GM19035 (cell line): ENCODE data around the gene CEP85L.
A peak's percentile ranks its signal among the peaks of the same experiment; 100 is the strongest.

Source experiments
- ATAC-seq: cut with Tn5 transposase; IDR thresholded peaks from one replicate; pipeline ENCODE4 v1.9.1; 2021; ENCODE audit not compliant: unreplicated experiment

Gene CEP85L

DNA sequence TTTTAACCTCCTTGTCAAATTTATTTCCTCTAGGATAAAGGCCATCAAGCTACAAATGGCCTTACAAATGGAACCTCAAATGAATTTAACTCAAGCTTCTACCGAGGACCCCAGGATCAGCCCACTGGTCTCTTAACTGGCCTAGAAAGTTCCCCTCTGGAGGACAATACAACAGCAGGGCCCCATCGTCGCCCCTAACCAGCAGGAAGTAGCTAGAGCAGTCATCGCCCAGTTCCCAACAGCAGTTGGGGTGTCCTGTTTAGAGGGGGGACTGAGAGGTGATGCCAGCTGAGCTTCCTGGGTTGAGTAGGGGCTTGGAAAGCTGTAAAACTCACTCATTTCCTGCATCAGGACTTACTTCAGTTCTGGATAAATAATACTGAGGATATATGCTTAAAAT lies 25.6 kb downstream of the CEP85L start:
- no peak for ATAC-seq

DNA sequence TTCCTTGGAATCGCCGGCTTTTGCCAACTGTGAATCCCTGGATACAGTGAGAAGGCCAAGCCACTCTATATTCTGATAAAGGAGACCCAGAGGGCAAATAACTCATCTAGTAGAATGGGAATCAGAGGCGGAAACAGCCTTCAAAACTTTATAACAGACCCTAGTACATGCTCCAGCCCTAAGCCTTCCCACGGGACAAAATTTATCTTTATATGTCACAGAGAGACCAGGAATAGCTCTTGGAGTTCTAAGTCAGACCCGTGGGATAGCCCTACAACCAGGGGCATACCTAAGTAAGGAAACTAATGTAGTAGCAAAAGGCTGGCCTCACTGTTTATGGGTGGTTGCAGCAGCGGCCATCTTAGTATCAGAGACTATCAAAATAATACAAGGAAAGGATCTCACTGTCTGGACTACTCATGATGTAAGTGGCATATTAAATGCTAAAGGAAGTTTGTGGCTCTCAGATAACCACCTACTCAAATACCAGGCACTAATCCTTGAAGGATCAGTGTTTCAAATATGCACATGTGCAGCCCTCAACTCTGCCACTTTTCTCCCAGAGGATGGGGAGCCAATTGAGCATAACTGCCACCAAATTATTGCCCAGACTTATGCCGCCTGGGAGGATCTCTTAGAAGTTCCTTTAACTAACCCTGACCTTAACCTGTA lies 29.5 kb downstream of the CEP85L start:
- no peak for ATAC-seq

DNA sequence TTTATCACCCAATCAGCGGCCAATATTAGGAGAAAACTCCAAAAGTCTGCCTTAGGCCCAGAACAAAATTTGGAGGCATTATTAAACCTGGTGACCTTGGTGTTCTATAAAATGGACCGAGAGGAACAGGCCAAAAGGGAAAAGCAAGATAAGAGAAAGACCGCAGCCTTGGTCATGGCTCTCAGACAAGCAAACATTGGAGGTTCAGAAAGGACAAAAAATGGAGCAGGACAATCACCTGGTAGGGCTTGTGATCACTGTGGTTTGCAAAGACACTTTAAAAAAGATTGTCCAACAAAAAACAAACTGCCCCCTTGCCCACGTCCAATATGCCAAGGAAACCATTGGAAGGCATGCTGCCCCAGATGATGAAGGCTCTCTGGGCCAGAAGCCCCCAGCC lies 31.2 kb downstream of the CEP85L start:
- ATAC-seq, result no peak

DNA sequence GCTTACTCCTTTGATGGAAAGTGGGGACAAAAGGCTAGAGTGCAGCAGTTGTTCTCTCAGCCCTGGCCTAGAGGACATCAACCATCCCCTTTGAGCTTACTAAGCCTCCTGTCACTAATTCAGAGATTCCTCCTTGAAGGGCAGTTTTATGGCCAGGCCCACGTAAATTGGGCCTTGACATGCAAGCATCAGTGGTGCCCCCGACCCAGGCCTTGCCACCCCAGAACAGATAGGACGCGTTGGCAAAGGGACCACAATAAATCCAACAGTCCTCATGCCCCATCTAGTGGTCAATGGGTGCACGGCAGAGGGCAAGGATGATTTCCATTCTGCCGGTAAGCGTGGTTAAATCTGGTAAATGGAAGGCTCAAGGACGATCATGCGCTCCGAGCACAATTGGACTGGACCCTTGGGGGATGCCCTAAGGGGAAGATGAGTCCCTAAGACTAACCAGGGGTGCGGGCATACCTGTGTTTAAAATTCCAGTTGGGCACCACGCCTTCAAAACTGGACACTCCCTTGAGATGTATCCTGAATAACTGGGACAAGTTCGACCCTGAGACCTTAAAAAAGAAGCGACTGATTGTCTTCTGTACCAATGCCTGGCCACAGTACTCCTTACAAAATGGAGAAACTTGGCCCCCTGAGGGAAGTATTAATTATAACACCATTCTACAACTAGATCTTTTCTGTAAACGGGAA lies 32.6 kb downstream of the CEP85L start:
- ATAC-seq, result peak; percentile 93

DNA sequence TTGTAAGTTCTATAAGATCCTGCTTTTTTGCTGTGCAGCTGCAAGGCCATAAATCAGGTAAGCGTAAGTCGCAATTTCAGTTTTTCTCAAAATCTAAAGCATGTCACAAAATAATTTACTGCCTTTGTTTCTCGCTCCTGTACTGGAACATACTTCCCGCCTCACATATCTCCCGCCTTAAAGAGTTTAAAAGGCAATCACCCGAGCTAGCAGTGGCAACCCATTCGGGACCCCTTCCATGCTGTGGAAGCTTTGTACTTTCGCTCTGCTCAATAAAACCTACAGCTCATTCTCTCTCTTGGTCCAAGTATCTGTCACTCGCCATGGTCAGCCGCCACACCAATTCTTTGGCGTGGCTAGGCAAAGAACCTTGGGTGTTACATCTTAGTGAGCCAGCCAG lies 34.0 kb downstream of the CEP85L start:
- no peak for ATAC-seq

DNA sequence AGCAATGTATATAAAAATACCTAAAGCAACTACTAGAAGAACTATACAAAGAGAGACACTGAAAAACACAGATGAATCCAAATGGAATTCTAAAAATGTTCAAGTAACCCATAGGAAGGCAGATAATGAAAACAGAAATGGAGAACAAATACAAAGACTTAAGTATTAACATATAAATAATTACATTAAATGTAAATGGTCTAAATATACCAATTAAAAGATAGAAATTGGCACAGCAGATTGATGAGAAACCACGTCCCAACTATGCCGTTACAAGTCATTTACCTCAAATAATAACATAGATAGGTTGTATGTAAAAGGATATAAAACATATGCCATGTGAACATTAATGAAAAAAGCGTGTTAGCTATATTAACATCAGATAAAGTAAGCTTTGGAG lies 40.1 kb downstream of the CEP85L start:
- no peak for ATAC-seq

DNA sequence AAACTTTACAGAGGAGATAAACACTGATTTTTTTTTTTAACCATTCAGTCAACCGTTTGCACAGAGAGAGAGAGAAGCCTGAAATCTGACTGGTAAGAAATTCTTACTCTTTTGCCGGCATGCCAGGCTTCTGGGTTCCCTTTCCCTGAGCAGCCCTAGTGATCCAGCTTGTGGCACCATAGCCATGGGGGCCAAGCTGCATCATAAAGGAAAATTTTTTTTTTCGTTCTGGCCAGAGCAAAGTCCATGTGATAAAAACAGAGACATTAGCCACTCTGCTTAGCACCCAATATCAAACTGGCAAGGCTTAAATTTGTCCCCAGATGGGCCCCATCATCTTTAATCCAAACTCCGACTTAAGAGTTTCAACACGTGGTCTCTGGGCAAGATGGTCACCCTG lies 44.5 kb downstream of the CEP85L start:
- ATAC-seq, result no peak

DNA sequence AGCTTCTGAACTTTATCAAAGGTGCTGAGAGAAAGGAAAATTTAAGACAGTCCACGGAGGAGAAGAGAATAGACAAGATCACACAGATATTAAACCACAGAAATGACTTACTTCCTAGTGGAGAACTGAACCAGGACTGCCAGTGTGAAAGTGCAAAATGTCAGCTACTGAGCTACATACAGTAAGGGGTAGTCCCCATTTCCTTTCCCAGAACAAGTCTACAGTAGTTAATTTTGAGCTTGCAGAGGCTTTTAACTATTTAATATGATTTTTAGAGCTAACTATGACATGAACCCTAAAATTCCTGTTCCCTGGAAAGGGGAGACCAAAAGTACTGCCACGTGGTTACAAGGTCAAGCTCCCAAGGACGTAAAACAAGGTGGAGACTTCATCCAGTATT lies 45.1 kb downstream of the CEP85L start:
- no peak for ATAC-seq

DNA sequence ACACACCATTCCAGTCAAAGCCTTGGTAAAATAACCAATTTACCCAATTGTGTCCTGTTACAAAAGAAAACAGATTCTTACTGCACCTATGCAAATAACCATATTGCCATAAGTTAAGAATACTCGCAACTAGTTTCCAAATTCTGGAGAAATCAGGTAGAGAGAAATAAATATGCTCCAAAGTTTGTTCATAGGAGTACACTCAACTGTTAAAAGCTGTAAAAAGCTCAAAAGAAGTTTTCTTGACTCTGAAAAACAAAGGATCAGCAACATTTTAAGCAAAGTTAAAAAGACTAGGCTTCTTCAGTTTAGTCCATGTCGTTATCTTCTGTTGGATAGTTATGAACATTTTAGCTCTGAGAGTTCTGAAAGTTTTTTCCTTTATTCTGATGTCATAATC lies 48.0 kb downstream of the CEP85L start:
- ATAC-seq, result no peak

GRCh38 chr6:118602300-118602699 lies 49.1 kb downstream of the CEP85L start:
- ATAC-seq, result no peak

DNA sequence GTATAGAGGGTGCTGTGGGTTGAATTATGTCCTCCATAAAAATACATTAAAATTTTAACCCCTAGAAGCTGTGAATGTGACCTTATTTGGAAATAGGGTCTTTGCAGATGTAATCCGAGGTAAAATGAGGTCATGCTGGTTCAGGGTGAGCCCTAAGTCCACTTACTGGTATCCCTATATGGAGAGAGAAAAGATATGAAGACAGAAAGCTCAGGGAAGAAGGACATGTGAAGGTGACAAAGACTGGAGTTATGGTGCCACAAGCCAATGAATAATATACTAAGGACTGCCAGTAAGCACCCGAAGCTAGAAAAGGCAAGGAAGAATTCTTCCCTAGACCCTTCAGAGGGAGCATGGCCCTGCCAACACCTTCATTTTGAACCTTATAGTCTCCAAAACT lies 53.1 kb downstream of the CEP85L start:
- ATAC-seq, result no peak

- ATAC-seq, result no peak
Measured at GRCh38 chr6:118597636-118598035, 53.8 kb downstream of the CEP85L start.

- no peak for ATAC-seq
Measured at GRCh38 chr6:118596774-118597320, 54.5 kb downstream of the CEP85L start.

DNA sequence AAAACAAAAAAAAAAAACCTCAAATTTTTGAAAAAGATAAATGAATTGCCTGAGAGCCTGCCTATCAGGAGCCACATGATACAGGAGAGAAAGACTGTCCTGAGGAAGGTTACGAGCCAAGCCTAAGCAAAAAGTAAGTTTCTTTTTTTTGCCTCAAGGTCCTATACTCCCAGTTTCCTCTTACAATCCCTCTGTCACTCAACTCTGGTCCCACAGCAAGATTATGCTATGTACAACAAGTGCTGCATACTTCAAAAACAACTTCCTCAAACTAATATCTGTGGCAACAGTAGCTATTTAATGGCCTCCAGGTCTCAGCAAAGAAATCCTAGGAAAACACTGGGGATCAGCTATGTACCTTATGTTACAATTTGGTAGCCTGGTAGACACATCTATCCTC lies 56.5 kb downstream of the CEP85L start:
- no peak for ATAC-seq

- ATAC-seq, result no peak
Measured at GRCh38 chr6:118591897-118592296, 59.5 kb downstream of the CEP85L start.

DNA sequence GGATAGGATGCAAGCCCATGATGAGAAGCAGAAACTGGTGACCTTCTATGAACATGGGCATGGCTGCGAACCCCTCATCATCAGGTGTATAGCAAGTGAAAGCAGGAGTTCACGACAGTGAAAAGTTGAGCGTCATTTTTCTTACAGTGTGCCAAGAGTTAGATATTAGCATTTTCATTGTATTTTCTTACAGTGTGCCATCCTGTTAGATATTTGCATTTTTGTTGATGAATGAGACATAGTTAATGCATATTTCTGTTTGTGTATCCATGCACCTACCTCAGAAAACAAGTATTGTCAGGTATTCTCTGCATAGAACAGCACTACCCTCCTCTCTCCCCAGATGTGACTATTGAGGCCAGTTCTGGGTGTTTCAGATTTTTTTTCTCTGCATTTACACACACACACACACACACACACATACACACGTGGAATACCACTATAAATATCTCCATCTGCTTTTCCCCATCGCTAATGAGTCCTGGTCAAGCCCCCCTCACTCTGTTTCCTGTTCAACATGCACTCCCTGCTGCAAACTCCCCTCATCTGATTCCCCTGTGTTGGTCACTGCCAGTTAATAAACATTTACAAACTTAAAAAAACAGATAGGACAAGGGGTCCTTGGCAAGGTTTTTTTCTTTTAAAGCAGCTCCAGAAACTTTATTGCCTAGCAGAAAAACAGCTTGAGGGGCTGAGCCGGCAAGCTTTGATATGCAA lies 61.6 kb downstream of the CEP85L start:
- ATAC-seq, result no peak

- no peak for ATAC-seq
Measured at GRCh38 chr6:118589186-118589585, 62.2 kb downstream of the CEP85L start.

DNA sequence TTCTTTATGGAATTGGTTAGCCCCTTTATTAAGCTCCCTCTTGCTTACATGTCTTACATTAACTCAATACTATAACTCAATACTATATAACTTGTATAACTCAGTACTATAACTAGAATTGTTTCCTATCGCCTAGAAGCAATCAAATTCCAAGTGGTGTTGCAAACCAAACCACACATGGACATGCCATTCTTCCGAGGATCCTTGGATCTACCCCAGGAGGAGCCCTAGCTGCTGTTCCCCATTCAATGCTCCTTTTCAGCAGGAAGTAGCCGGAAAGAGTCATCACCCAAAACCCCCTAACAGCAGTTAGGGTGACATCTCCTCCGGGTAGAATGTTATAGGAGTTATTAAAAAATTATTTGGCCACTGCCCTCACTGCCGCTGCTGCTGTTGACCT lies 62.8 kb downstream of the CEP85L start:
- ATAC-seq, result no peak

DNA sequence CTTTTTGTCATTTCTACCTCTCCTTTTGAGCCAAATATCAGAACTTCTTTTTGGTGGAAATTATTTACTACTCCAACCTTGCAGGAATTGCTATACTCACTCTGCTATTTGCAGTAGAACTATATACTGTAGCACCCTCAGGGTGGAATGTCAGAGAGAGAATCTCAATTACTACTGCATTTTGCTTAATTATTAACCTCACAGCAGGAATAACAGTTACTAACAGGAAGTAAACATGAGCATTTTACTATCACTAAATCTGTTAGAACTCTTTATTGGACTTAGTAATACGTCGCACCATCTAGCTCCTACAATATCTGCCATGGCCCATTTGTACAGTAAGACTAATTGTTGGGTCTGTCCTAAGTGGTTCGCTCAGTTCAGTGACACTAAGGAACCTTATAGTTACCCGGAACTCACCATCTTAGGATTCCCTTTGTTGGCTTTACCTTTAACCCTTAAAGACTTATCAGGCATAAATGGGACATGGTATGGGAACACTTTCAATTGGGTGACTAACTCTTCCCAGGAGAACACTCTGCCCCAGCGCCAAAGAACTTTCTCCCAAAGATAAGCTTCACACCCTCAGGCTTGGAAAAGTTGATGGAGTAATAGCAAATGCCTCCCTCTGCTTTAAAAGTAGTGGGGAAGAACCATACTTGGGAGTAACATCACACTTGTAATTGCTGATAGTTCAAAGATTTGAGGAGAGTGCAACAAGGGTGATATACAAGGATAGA lies 64.5 kb downstream of the CEP85L start:
- ATAC-seq, result no peak

- ATAC-seq, result no peak
Measured at GRCh38 chr6:118584911-118585310, 66.5 kb downstream of the CEP85L start.

DNA sequence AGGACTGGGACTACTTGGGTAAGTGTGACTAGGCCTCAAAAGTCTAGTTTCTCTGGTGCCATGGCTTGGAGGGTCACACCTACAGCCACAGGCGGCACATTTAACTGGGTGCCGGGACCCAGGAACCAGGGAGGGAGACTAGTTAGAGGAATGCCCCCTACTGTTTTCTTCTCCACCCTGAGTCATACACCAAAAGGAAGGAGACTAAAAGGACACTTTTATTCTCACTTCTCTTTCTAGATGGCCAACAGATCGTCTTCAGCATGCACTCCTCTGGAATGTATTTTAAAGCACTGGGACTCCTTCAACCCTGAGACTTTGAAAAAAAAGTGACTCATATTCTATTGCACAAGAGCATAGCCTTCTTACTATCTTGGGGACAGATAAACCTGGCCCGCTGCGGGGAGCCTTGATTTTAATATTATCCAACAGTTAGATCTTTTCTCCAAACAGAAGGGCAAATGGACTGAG lies 69.9 kb downstream of the CEP85L start:
- ATAC-seq, result no peak
